Measurements from ENCODE around the gene FGD3. TPM values are rescaled to one million over a fixed set of nuclear protein-coding genes. Genes with fewer than 3 reads are reported as not detected.

FGD3 gene
- total RNA-seq, 1 experiment from 2014 or later: 1.8 TPM

GRCh38 chr9:93007529-93008058 lies 60.3 kb downstream of the FGD3 start:
- no peak overlapping the region for H3K4me3 Mint-ChIP-seq
- no CpG with 5 or more reads among the region's 12 CpGs for WGBS (ENCODE audit: extremely low coverage, insufficient read length, low lambda C conversion rate)
- Histone ChIP-seq H3K27ac (ENCODE audit: insufficient read length, low read depth, low read length) (no peak overlapping the region), H3K79me2 (ENCODE audit: insufficient read depth, low read length) (no peaks in the 10 kb centered on the region), H3K56ac (ENCODE audit: insufficient read length, low read depth, low read length) (no peak overlapping the region), H2AFZ (ENCODE audit: low read length) (no peak overlapping the region), H2BK120ac (ENCODE audit: low read depth, low read length, poor library complexity, severe bottlenecking) (no peak overlapping the region), H3K23ac (ENCODE audit: insufficient read length, low read depth, low read length) (no peak overlapping the region), H3K14ac (ENCODE audit: insufficient read depth, low read length) (no peak overlapping the region), H3K9me3 (ENCODE audit: control insufficient read depth, low read depth, low read length) (no peaks in the 10 kb centered on the region), H4K5ac (ENCODE audit: insufficient read length, low read depth, low read length) (no peak overlapping the region), H3K4me1 (ENCODE audit: insufficient read depth, low read length) (no peaks in the 10 kb centered on the region), H4K8ac (replicated peaks; ENCODE audit: insufficient read length, low read depth, low read length) (no peak overlapping the region), H3K23me2 (ENCODE audit: insufficient read length, low read depth, low read length, poor library complexity, severe bottlenecking) (no peaks in the 10 kb centered on the region), H2BK15ac (ENCODE audit: low read depth, low read length) (no peak overlapping the region), H4K20me1 (ENCODE audit: control insufficient read depth, insufficient read depth, insufficient read length) (no peaks in the 10 kb centered on the region), H2BK12ac (ENCODE audit: insufficient read length, low read depth, low read length) (no peak overlapping the region), H2AK5ac (ENCODE audit: insufficient read length, low read length) (no peak overlapping the region), H4K91ac (ENCODE audit: insufficient read length, low read depth, low read length) (no peak overlapping the region), H3K79me1 (ENCODE audit: insufficient read depth, low read depth, low read length, poor library complexity, severe bottlenecking) (no peaks in the 10 kb centered on the region), H3K4ac (ENCODE audit: low read depth, low read length) (no peak overlapping the region), H3K9ac (ENCODE audit: extremely low read depth, insufficient read length, low read length) (no peak overlapping the region), H2BK5ac (ENCODE audit: insufficient read length, low read length) (no peak overlapping the region), H3K27me3 (ENCODE audit: insufficient read depth, low read length) (no peaks in the 10 kb centered on the region), H3K4me2 (ENCODE audit: insufficient read depth, insufficient read length, low read length) (no peak overlapping the region), H3K18ac (ENCODE audit: insufficient read length, low read depth, low read length) (no peak overlapping the region), H2BK20ac (ENCODE audit: low read depth, low read length, poor library complexity, severe bottlenecking) (no peak overlapping the region), H3T11ph (ENCODE audit: low read length) (no peak overlapping the region)
- no peaks in the 10 kb centered on the region; a peak in 2 of 5 replicates for H3K9me3 Mint-ChIP-seq
- DNase-seq: peak; percentile 23
- H3K27me3 Mint-ChIP-seq (ENCODE audit: low read depth): peaks cover 6% of the 10 kb centered on the region
- no peak for TF ChIP-seq CTCF (conservative IDR thresholded peaks at IDR 0.05)
- H3K27ac Mint-ChIP-seq: no peak overlapping the region
- H3K36me3 Mint-ChIP-seq (ENCODE audit: insufficient read depth in 1 of 3, low read depth in 3 of 3): no peaks in the 10 kb centered on the region
- peaks cover 16 to 21% of the 10 kb centered on the region in 2 experiments for H3K4me1 Mint-ChIP-seq
